Measurements from ENCODE around the gene RGS7BP.
"Not testable (repeated sequence)": the region's sequence is repeated elsewhere in the genome, so short reads cannot be mapped to it uniquely, and the experiment has no call there.

RGS7BP gene

DNA sequence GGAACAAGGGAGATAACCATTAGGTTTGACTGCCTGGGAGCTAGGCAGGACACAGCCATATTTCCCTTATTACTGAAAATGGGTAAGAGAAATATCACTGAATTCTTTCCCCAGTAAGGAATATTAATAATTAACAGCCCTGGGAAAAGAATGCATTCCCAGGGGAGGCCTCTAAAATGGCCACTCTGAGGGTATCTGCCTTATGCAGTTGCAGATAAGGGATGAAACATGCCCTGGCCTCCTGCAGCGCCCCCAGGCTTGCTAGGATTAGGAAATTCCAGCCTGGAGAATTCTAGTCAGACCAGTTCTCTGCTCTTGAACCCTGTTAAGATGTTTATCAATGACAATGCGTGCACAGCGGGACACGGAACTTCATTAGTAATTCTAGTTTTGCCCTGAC is 52.8 kb downstream of the RGS7BP start:
- not testable (repeated sequence) for ATAC-seq, DNase-seq

DNA sequence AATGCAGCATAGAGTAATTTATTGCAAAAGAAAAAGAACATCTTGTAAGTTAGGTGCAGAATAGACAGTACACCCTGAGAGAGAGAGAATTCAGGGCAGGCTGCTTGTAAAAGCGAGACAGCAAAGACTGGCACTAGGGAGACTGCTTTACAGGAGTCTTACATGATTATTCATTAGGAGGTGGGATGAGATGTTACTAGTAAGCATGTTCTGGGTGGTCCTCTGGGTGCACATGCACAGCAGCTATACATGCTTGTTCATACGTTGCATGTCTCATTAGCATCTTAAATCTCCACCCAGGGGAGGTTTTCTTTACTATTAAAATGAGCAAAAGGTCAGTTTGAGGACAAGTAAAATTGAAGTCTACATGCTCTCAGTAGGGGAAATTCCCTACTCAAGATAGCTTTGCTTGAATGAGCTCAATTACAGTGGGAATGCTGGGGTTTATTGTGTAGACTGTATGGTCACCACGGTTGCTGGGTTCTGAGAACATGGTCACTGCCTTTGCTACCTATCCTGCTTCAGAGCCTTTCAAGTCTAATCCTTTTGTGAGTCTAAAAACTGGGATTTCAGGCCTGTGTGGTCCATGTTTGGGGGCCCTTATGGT is 60.6 kb downstream of the RGS7BP start:
- ATAC-seq (no peak), DNase-seq (no peak)

DNA sequence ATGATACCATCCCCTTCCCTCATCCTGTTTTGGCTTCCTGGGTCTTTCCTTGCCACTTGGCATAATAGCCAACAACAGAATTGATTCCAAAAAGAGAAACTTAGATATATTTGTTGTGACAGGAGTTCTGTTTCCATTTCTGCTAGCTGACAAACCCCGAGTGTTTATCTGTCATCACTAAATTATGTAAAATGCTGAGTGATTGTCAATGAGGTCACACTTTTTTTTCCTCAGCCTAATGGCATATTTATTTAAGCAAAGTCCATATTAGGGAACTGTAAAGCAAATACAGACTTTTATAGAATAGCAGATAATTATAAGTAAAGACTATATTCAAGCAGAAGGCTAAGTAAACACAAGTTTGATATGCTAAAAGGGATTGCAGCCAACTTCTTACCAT is 64.0 kb downstream of the RGS7BP start:
- ATAC-seq, result no peak
- DNase-seq, result no peak

DNA sequence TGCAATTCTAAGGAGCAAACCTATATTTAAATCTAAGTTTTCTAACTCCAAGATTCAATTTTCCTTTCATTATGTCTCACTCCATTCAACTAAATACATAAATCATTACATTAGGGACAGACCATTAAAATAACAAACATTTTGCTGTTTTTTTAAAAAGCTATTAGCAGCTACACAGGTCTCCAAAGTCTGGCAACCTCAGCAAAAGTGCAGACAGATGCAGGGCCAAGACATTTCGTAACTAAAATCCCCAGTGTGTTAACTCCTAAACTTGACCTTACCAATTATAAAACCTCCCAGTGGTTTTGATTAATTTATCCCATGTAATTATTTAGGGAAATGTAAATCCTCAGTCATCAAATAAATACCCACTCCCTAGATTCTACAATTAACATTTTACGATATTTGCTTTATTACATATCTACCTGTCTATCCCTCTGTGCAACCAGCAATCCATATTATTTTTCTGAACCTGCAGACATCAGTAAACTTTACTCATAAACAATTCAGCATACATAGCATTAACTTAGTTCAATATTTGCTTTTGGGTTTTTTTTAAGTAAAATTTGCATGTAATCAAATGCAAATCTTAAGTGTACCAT is 64.7 kb downstream of the RGS7BP start:
- no peak for DNase-seq
- no peak for ATAC-seq

DNA sequence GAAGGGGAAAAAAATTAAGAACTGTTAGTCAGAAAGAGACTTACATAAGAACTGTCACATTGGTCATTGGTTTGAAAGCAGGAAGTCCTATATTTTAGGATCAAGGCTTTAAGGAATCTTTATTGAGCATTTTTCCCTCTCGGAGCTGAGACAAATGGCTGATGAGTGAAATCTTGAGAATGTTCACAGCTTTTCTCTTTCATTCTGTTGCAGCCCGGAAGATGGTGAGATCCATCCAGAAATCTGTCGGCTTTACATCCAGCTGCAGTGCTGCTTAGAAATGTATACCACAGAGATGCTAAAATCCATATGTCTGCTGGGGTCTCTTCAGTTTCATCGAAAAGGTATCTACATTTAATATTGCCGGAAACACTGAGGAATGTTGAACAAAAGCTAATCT is 69.7 kb downstream of the RGS7BP start:
- DNase-seq, result no peak
- no peak for ATAC-seq

DNA sequence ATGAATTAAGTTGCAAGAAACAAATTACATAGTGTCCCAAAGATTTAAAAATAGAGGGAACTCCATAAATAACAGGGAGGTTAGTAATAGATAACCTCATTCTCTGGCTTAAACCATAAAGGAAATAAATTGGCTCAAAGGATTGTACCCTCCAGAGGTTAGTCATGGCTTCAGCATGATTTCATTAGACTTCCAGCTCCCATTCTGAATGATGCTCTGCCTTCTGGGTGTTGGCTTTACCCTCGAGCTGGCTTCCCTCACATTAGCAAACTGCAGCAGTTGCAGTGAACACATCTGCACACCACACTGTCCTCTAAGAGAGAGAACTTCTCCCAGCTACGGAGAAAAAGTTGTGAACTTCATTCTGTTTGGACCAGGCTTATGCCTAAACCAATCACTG is 70.4 kb downstream of the RGS7BP start:
- ATAC-seq, result no peak
- DNase-seq, result no peak

DNA sequence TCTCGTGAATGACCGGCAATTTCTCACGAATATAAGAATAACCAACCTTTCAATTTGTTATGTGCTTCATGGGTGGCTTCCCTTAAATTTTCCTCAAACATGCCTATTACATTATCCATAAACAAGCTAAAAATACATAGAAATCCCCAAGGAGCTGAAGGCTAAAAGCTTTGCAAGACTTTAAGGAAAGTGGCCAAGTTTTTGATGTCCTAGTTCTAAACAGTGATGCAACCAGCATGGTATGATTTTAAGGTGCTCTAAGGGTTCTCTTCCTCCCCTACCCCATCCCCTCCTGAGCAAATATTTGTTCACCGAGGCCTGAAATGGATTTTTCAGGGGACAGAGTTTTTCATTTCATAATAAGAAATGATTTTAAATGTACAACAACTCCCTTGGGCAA is 79.8 kb downstream of the RGS7BP start:
- DNase-seq, result no peak
- no peak for ATAC-seq

DNA sequence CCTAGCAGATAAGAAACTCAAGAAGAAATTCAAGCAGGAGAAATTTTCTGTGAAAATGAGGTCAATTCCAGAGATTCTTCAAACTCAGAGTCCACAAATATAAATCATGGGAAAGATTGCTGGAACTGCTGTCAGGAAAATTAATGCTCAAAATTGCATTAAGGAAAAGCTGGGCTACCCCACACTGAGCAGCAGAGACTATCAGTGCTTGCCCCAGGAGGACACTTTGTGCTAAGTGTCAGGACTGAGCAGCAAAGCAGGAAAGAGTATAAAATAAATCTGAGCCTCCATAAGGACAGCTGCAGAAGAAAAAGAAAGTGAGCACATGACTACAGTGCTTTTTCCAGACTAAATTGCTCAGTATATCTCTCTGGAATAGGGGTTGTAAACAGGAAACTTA is 81.6 kb downstream of the RGS7BP start:
- no peak for ATAC-seq
- no peak for DNase-seq

DNA sequence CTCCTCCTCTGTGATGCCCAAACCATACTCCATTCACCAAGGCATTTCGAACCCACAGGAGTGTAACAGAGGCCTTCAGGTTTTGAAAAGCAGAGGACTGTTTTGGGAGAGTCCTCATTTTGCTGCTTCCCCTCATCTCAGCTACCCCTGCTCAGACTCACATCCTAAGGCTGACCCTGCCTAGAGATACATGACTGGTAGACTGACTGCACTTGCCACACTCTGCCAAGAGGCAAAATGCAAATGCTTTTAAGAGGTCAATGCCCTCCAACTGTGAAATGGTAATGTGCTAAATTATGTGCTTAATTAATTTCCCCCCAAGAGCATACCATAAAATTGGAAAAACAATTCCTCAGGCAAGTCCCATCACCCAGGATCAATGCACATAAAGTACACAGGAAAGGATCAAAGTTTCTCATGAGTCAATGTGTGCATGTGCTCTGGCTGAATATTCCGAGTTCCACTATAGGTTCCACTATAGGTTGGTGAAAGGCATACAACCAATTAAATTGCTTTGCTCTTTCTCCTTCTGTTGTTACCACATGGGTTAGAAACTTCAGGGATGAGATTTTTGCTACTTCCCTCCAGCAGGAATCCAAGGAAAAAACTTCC is 87.0 kb downstream of the RGS7BP start:
- DNase-seq, result no peak
- ATAC-seq, result no peak

DNA sequence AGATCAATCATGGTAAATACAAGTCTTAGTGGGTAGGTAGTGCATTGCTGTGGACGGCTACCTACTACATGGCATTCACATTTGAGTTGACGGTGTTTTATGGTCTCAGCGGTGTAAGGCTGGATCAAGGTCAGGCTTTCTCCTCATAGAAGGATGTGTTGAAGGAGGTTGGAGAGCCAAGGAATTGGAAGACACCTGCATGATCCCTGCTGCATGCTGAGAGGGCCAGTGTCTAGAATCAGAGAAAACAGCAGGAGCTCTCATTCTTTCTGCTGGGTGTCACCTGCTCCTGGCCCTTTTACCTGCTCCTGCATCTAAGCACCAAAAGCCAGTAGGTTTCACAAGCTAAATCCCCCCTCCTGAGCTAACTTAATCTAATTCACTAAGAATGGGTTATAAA is 88.2 kb downstream of the RGS7BP start:
- ATAC-seq (no peak), DNase-seq (no peak)

DNA sequence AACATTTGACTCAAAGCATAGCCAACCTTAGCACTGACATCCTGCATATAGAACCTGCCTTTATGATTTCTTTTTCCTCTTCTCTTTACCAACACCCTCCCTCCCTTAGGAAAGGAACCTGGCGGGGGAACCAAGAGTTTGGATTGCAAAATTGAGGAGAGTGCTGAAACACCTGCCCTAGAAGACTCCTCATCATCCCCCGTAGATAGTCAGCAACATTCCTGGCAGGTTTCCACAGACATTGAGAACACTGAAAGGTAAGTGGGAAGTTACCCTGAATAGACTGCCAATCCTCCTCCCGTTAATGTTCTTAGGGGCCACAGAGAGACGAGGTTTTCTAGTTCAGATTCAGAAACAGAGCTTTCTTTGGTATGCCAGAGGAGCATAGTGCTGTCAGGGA is 88.8 kb downstream of the RGS7BP start:
- DNase-seq, result no peak
- no peak for ATAC-seq

DNA sequence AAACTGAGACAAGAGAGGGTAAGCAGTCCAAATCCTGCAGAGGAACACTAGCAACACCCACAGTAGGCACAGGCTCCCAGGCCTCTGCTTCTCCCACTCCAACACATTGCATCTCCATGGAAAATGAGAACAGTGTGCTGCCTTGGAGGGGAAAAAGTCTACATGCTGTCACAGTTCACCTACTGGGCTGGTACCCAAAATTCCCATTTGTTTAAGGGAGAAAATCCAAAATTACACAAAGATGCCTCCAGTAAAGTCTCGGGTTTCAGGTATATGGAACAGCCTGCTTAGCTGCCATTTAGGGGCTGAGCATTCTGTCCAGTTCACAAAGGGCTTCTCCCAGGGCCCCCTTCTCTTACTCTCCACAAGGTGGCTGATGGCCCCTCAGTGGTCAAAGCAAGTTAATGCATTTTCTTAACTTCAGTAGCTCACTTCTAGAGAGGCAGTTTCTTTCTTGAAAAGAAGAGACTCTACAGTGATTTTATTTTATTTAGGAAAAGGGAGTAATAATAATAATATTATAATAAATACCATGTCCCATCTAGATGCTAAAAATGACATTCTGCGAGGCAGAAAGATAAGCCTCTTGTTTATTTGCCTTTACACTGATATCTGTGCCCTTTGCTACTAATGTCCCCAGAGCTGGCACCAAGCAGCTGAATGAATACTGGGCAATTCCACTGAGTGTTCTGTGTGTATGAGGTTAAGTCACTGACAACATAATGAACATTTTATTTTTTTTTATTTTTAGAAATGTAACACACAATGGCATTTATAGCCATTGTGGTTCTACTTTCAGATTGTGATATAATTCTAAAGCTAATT is 89.4 kb downstream of the RGS7BP start:
- ATAC-seq, result no peak
- no peak for DNase-seq

DNA sequence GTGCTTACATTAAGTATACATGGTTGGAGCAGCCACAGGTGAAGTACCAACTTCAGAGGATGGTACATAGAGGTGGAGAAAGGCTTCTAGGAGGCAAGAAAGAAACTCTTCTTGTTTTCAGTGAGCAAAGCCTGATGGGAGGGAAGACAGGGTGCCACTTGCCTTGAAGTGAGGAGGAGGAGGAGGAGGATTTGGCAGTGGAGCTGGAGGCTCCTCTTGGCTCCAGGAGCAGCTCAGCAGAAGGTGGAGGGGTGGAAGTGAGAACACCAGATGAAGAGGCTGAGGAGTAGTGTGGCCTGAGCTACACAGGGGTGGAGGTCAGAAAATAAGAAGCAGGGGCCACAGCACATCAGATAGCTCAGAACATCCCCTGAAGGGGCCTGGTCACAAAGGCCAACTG is 93.4 kb downstream of the RGS7BP start:
- ATAC-seq (no peak), DNase-seq (no peak)

DNA sequence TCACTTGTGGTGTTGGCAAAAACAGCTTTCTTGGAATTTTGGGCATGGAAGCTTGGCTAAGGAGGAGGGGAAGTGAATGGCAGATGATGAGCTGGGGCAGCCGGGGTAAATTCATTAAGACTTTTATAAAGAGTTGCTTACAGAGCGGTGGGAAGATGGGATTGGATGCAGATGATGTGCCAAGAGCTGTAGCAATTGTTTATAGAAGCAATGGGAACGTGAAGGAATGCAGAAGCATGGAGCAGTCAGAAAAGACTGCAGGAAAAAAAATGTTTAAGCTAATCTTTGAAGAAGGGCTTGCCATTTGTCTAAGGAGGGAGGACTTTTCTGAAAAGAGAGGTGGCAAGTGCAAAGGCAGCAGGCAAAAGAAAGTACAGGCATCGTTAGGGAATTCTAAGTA is 97.9 kb downstream of the RGS7BP start:
- DNase-seq, result no peak
- no peak for ATAC-seq

DNA sequence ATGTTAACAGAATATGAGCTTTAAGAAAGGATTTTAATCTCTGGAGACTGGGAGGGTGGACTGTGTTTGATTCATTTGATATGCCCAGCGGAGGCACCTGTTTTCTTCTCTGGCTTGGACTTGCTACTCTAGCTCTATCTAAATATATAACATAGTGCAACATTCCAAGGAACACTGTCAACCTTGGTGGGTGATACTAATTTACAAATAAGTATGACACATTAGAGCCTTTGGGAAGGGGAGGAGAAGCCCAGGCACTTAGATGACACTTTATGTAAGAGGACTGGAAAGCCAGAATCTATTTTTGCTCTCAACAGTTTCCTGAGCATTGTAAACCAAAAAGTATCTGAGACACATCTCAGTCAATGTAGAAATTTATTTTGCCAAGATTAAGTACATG is 101.1 kb downstream of the RGS7BP start:
- no peak for ATAC-seq
- no peak for DNase-seq

DNA sequence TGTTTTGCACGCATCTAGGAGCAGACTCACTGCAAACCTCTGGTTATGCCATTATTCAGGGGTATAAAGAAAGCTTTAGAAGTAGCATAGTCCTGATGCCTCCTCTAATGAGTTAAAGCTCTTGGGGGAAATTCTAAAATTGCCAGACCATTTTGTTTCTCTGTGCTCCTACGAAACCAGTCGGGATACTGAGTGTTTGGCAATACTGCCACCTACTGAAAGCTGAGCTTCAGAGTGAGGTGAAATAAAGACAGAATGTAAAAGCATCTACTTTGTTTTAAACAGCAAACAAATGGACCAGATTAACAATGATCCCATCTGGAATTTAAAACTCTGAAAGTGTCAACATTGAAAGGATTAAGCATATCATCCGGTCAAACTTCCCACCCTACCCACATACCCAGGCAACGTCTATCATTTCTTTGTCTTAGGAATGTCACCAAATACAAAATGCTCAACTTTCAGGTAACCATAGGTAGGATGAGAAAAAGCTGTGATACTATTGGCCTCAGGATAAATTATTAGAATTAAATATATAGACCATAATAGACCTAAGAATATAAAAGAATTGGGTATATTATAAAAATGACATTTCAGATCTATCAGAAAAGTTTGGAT is 106.6 kb downstream of the RGS7BP start:
- DNase-seq (no peak), ATAC-seq (no peak)

DNA sequence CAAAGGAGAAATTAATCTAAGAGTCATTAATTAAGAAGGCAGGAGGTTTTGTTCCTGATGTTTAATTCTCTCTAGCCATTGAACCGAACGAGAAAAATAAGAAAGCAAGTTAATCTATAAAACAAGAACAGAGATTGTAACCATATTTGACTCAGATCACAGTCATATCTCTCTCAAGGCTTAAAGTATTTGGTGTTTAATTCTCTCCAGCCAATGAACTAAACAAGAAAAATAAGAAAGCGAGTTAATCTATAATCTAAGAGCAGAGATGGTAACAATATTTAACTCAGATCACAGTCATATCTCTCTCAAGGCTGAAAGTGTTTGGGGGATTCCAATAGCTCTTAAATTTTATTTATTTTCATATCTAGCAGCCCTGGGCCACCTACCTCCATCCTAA is 110.1 kb downstream of the RGS7BP start:
- DNase-seq (no peak), ATAC-seq (no peak)

DNA sequence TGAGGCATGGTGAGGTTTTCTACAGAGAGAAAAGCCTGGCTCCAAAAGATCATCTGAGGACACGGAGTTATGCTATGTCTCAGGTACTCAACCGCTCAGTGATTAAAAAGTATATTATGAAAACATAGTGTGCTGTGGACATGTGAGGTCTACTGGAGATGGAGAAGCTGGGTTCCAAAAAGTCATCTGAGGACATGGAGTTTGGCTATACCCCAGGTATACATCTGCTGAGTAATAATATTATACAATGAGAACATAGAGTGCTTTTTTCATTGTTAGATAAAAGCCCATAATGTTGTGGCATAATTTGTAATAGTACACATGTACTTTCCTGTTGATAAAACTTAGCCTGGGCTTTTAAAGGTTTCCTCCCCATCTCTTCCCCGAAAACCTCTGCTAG is 113.8 kb downstream of the RGS7BP start:
- ATAC-seq, result no peak
- no peak for DNase-seq

DNA sequence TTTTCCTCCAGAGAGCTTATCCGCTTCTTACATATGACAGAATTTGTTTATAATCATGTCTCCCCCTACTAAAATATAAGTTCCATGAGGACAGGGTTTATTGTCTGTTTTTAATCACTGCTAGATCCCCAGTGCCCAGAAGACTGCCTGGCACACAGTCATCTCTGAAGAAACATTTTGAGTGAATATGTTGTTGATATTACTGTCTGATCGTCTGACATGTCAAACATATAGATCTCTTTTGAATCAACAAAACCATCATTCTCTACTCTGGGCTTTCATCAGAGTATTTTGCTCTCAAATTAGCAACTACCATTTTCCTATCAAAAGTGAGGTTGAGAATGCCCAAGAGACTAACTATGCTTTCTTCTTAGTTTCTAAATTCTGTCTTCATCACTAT is 117.2 kb downstream of the RGS7BP start:
- DNase-seq, result no peak
- ATAC-seq, result no peak

DNA sequence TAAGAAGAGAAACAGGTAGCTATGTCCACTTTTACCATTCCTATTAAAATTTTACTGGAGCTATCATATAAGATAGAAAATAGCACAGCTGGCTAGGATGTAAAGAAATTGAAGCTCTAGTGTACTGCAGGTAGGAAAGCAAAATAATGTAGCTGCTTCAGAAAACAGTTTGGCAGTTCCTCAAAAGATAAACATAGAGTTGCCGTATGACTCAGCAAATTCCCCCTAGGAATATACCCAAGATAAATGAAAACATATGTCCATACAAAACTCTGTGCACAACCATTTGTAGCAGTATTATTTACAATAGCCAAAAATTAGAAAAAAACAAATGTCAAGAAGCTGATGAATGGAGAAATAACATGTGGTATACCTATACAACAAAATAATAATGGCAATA is 119.9 kb downstream of the RGS7BP start:
- ATAC-seq, result no peak

DNA sequence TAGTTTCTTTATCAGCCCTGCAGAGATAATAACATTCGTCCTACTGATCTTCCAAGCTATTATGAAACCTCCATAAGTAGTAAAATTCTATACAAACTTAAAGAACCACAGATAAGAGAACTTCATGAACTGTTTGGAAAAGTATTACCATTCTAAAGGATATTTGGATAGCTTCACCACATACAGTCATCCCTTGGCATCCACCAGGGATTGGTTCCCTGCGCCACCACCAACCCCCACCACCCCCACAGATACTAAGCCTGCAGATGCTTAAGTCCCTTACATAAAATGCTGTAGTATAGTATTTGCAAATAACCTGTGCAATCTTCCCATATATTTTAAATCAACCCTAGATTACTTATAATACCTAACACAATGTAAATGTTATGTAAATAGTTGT is 123.1 kb downstream of the RGS7BP start:
- DNase-seq (no peak), ATAC-seq (no peak)

More for the DNA sequence above, 119.9 kb downstream of the RGS7BP start:
- DNase-seq, result no peak

DNA sequence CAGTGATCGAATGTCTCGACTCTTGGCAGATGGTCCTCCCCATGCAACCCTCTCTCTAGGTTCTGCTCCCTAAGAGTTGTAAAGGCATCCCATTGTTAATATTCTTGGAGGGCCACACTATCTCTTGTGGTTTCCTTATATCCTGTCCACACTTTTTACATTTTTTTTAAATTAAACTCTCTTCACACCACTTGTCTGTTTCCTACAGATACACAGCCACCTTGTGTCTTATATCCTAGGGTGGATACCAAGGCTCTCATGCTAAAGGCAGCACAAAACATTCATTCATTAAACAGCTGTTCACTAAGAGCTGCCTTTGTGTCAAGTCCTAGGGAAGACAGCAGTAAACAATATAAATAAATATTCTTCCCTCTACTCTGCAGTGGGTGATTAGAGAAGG is 124.0 kb downstream of the RGS7BP start:
- DNase-seq (no peak), ATAC-seq (no peak)

DNA sequence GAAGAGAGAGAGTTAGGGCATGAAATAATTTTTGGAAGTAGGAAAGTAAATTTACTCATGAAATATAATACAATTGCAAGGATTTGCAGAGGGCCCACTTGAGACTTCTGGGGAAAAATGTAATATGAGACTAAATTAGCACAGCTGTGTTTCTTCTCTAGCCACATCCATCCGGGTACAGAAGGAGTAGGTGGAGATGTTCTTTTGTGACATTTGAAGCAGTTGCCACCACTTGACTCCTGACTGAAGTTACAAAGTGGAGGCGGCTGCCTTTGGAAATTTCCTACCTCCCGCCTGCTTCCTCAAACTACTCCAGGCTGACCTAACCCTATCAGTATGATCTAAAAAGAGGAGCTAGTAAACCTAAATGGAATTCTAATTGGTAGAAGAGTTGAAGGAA is 126.4 kb downstream of the RGS7BP start:
- no peak for DNase-seq
- no peak for ATAC-seq

Measured in stimulated activated naive CD8-positive, alpha-beta T cell treated with anti-CD3 and anti-CD28 coated beads, Interleukin-15, Interleukin-2, amounts not matched to agents 100 U/mL and 50 U/mL, for 24 hours (primary cell).